ENCODE measurements around the gene TUG1. TPM values are rescaled to one million over a fixed set of nuclear protein-coding genes. Genes with fewer than 3 reads are reported as not detected.

Gene TUG1
- total and polyA plus RNA-seq, 3 experiments from 2014 or later, result 21.3 to 49.9 (median 46.6) TPM

- peaks cover 21 to 64% (median 32%) of the 10 kb centered on the region in 3 donors for H3K36me3 Mint-ChIP-seq
- no peak overlapping the region for H3K27ac Mint-ChIP-seq
- H3K27me3 Mint-ChIP-seq, result peaks cover 0 to 1% of the 10 kb centered on the region in 2 donors
- Histone ChIP-seq H3K27me3 (ENCODE audit: insufficient read depth, low read length, poor library complexity, severe bottlenecking) (no peaks in the 10 kb centered on the region), H3K4me3 (ENCODE audit: low read length) (no peak overlapping the region), H3K9me3 (ENCODE audit: low read length) (no peaks in the 10 kb centered on the region), H3K4me1 (ENCODE audit: insufficient read depth, low read length) (peaks cover 63% of the 10 kb centered on the region), H3K27ac (ENCODE audit: low read depth, low read length) (no peak overlapping the region), H3K36me3 (ENCODE audit: insufficient read depth, low read length) (peaks cover 31% of the 10 kb centered on the region)
- H3K4me3 Mint-ChIP-seq, result no peak overlapping the region
- DNase-seq, result peak in 2 of 5 donors; percentile 13 to 45
- H3K9me3 Mint-ChIP-seq, result no peaks in the 10 kb centered on the region
- ChIA-PET CTCF (interaction anchor here (0.9 to 1.2 kb wide), 3 partner anchors 28 to 313 kb away, joined by 3 to 4 read pairs (median 3); no protein-coding TSS in a partner anchor), POLR2A (no interaction called here)
- peaks cover 27 to 43% (median 28%) of the 10 kb centered on the region in 3 donors for H3K4me1 Mint-ChIP-seq
Observed at GRCh38 chr22:30947816-30948454, 21.1 kb upstream of the TUG1 start.

- peaks cover 64% of the 10 kb centered on the region for H3K4me1 ChIP-seq (ENCODE audit: insufficient read depth, low read length)
- peak overlapping the region in 5 of 8 donors; percentile 5 to 29 (median 10) for H3K27ac Mint-ChIP-seq
- POLR2A ChIA-PET, result no interaction called here
Observed at GRCh38 chr22:30948930-30949342, 20.1 kb upstream of the TUG1 start.

DNA sequence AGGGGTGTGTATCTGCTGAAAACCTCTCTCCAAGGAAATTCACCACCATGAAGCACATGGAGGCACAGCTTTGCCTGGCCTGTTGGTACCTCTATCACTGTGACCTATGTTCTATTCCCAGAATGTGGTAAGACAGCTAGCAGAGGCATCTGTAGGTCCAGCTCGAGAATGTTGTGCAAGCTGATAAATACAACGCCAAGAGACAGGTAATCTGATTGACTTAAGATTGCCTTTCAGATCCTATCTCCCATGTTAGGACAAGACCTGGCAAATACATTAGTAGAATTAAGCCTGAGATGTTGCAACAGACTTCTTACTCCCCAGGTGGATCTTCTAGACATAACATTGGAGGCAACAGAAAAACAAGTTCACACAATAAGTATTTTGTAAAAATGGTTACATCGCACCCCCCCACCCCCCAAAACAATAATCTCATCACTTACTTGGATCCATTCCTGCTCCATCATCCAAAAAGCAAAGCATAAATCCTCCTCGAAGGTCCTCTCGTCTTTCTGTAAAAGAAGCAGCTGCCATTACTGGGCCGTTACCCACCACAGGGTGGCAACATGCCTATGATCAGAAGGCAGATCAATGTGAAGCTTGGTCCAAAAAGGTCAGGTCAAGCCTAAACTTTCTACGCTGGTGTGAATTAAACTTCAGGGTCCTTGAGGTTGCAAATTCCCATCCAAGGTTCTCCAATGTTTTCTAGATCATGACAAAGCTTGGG, 19.0 kb upstream of the TUG1 start:
- H3K4me3 ChIP-seq (ENCODE audit: low read length), result no peak overlapping the region
- H3K9me3 Mint-ChIP-seq, result no peaks in the 10 kb centered on the region
- POLR2A ChIA-PET, result no interaction called here
- H3K4me3 Mint-ChIP-seq, result no peak overlapping the region
- no peak overlapping the region for H3K27ac Mint-ChIP-seq
- peaks cover 5 to 23% (median 11%) of the 10 kb centered on the region in 3 donors for H3K4me1 Mint-ChIP-seq
- H3K9me3 ChIP-seq (ENCODE audit: low read length), result no peaks in the 10 kb centered on the region
- H3K36me3 Mint-ChIP-seq, result peaks cover 15 to 64% (median 30%) of the 10 kb centered on the region in 3 donors
- peaks cover 0 to 1% of the 10 kb centered on the region in 2 donors for H3K27me3 Mint-ChIP-seq
- no peak for DNase-seq
- CTCF ChIA-PET, result interaction anchor here (1.1 kb wide), 1 partner anchor 26 kb away, joined by 3 read pairs; no protein-coding TSS in a partner anchor
- peaks cover 26% of the 10 kb centered on the region for H3K36me3 ChIP-seq (ENCODE audit: insufficient read depth, low read length)
- H3K4me1 ChIP-seq (ENCODE audit: insufficient read depth, low read length), result peaks cover 63% of the 10 kb centered on the region
- no peaks in the 10 kb centered on the region for H3K27me3 ChIP-seq (ENCODE audit: insufficient read depth, low read length, poor library complexity, severe bottlenecking)
- no peak overlapping the region for H3K27ac ChIP-seq (ENCODE audit: low read depth, low read length)

More at GRCh38 chr22:30948930-30949342, 20.1 kb upstream of the TUG1 start:
- H3K27me3 Mint-ChIP-seq, result peaks cover 0 to 1% of the 10 kb centered on the region in 2 donors
- peaks cover 21 to 69% (median 32%) of the 10 kb centered on the region in 3 donors for H3K36me3 Mint-ChIP-seq
- no peaks in the 10 kb centered on the region for H3K9me3 ChIP-seq (ENCODE audit: low read length)
- DNase-seq, result no peak
- CTCF ChIA-PET, result interaction anchor here (1.0 kb wide), 1 partner anchor 29 kb away, joined by 4 read pairs; no protein-coding TSS in a partner anchor
- no peaks in the 10 kb centered on the region for H3K9me3 Mint-ChIP-seq
- no peak overlapping the region for H3K4me3 ChIP-seq (ENCODE audit: low read length)
- H3K4me1 Mint-ChIP-seq, result peaks cover 17 to 33% (median 21%) of the 10 kb centered on the region in 3 donors
- H3K4me3 Mint-ChIP-seq, result no peak overlapping the region
- H3K36me3 ChIP-seq (ENCODE audit: insufficient read depth, low read length), result peaks cover 31% of the 10 kb centered on the region
- no peak overlapping the region for H3K27ac ChIP-seq (ENCODE audit: low read depth, low read length)
- H3K27me3 ChIP-seq (ENCODE audit: insufficient read depth, low read length, poor library complexity, severe bottlenecking), result no peaks in the 10 kb centered on the region

DNA sequence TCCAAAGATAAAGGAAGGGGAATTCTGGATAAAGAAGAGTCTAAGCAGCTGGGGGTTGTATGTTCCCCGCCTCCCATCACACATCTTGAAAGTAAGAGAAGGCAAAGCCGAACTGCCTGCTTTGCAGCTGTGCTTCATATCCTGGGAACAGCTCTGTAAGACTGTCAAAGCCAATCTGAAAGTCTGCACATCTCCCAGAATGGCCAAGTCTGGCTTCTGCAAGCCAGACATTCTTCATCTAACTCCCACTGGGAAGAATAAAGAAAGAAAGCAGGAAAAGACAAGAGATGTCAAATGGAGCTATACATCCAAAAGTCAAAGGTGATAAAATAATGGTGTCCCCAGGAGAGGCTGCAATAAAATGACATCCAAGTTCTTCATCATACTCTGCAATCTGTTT, 15.9 kb upstream of the TUG1 start:
- peaks cover 6 to 53% (median 24%) of the 10 kb centered on the region in 3 donors for H3K36me3 Mint-ChIP-seq
- Histone ChIP-seq H3K9me3 (ENCODE audit: low read length) (no peaks in the 10 kb centered on the region), H3K27me3 (ENCODE audit: insufficient read depth, low read length, poor library complexity, severe bottlenecking) (no peaks in the 10 kb centered on the region), H3K27ac (ENCODE audit: low read depth, low read length) (no peak overlapping the region), H3K4me1 (ENCODE audit: insufficient read depth, low read length) (peaks cover 83% of the 10 kb centered on the region), H3K36me3 (ENCODE audit: insufficient read depth, low read length) (peaks cover 12% of the 10 kb centered on the region), H3K4me3 (ENCODE audit: low read length) (no peak overlapping the region)
- no peak overlapping the region for H3K27ac Mint-ChIP-seq
- no peak for DNase-seq
- no peaks in the 10 kb centered on the region for H3K9me3 Mint-ChIP-seq
- ChIA-PET CTCF (no interaction called here), POLR2A (interaction anchor here (0.6 kb wide), 1 partner anchor 16 kb away, joined by 3 read pairs; the partner anchor contains the start of genes MORC2 and TUG1)
- H3K4me3 Mint-ChIP-seq, result no peak overlapping the region
- peaks cover 18 to 44% (median 20%) of the 10 kb centered on the region in 3 donors for H3K4me1 Mint-ChIP-seq
- peaks cover 0 to 4% of the 10 kb centered on the region in 2 donors for H3K27me3 Mint-ChIP-seq

GRCh38 chr22:30955153-30955552, 13.9 kb upstream of the TUG1 start:
- no peak overlapping the region for H3K4me3 Mint-ChIP-seq
- peaks cover 0 to 4% of the 10 kb centered on the region in 2 donors for H3K27me3 Mint-ChIP-seq
- Histone ChIP-seq H3K9me3 (ENCODE audit: low read length) (no peaks in the 10 kb centered on the region), H3K4me3 (ENCODE audit: low read length) (peak overlapping the region; percentile 17), H3K27ac (ENCODE audit: low read depth, low read length) (no peak overlapping the region), H3K27me3 (ENCODE audit: insufficient read depth, low read length, poor library complexity, severe bottlenecking) (no peaks in the 10 kb centered on the region), H3K36me3 (ENCODE audit: insufficient read depth, low read length) (no peaks in the 10 kb centered on the region), H3K4me1 (ENCODE audit: insufficient read depth, low read length) (peaks cover 86% of the 10 kb centered on the region)
- H3K27ac Mint-ChIP-seq, result no peak overlapping the region
- peaks cover 0 to 40% (median 16%) of the 10 kb centered on the region in 3 donors for H3K36me3 Mint-ChIP-seq
- CTCF ChIA-PET, result interaction anchor here (0.8 kb wide), 1 partner anchor 9 kb away, joined by 3 read pairs; no protein-coding TSS in a partner anchor
- DNase-seq, result peak in 1 of 5 donors; percentile 19
- peaks cover 26 to 53% (median 29%) of the 10 kb centered on the region in 3 donors for H3K4me1 Mint-ChIP-seq
- POLR2A ChIA-PET, result no interaction called here
- no peaks in the 10 kb centered on the region for H3K9me3 Mint-ChIP-seq

- DNase-seq, result no peak
- no peaks in the 10 kb centered on the region for H3K36me3 ChIP-seq (ENCODE audit: insufficient read depth, low read length)
- no peak overlapping the region for H3K27ac ChIP-seq (ENCODE audit: low read depth, low read length)
- peaks cover 3% of the 10 kb centered on the region for H3K9me3 ChIP-seq (ENCODE audit: low read length)
- peaks cover 0 to 3% of the 10 kb centered on the region in 2 donors for H3K27me3 Mint-ChIP-seq
- peaks cover 0 to 10% (median 3%) of the 10 kb centered on the region in 5 donors for H3K9me3 Mint-ChIP-seq
- peaks cover 18 to 44% (median 32%) of the 10 kb centered on the region in 3 donors for H3K4me1 Mint-ChIP-seq
- POLR2A ChIA-PET, result no interaction called here
- CTCF ChIA-PET, result interaction anchor here (1.3 kb wide), 1 partner anchor 19 kb away, joined by 3 read pairs; no protein-coding TSS in a partner anchor
- H3K27me3 ChIP-seq (ENCODE audit: insufficient read depth, low read length, poor library complexity, severe bottlenecking), result no peaks in the 10 kb centered on the region
- no peak overlapping the region for H3K4me3 ChIP-seq (ENCODE audit: low read length)
- peaks cover 9% of the 10 kb centered on the region for H3K4me1 ChIP-seq (ENCODE audit: insufficient read depth, low read length)
- H3K4me3 Mint-ChIP-seq, result peak overlapping the region in 1 of 7 donors; percentile 50
- H3K27ac Mint-ChIP-seq, result peak overlapping the region in 1 of 8 donors; percentile 55
- peaks cover 2 to 20% (median 11%) of the 10 kb centered on the region in 3 donors for H3K36me3 Mint-ChIP-seq
Observed at GRCh38 chr22:30964858-30965257, 4.2 kb upstream of the TUG1 start.

GRCh38 chr22:30968015-30968923, 796 bp upstream of the TUG1 start, which contains the start of gene MORC2:
MORC2 (minus strand) TSS chr22:30968774; CDS start chr22:30967889, 885 bp downstream.
- Mint-ChIP-seq H3K36me3 (peaks cover 23 to 51% (median 44%) of the 10 kb centered on the region in 3 donors), H3K4me1 (peaks cover 39 to 75% (median 59%) of the 10 kb centered on the region in 3 donors), H3K27me3 (peaks cover 0 to 3% of the 10 kb centered on the region in 2 donors), H3K4me3 (peak within 1 kb of the TSS; percentile 88 to 99 (median 95)), H3K9me3 (peaks cover 17 to 43% (median 26%) of the 10 kb centered on the region in 5 donors), H3K27ac (peak within 1 kb of the TSS; percentile 89 to 99 (median 96))
- CTCF ChIA-PET, result interaction anchor here (0.8 to 2.6 kb wide), 9 partner anchors 22 to 333 kb away, joined by 3 to 9 read pairs (median 6); partner anchors contain the start of gene SLC35E4
- Histone ChIP-seq H3K27ac (ENCODE audit: low read depth, low read length) (peak within 1 kb of the TSS; percentile 74), H3K4me3 (ENCODE audit: low read length) (peak within 1 kb of the TSS; percentile 77), H3K4me1 (ENCODE audit: insufficient read depth, low read length) (peaks cover 24% of the 10 kb centered on the region), H3K9me3 (ENCODE audit: low read length) (peaks cover 32% of the 10 kb centered on the region), H3K36me3 (ENCODE audit: insufficient read depth, low read length) (peaks cover 24% of the 10 kb centered on the region), H3K27me3 (ENCODE audit: insufficient read depth, low read length, poor library complexity, severe bottlenecking) (no peaks in the 10 kb centered on the region)
- POLR2A ChIA-PET, result interaction anchor here (0.6 to 2.1 kb wide), 14 partner anchors 8 to 520 kb away, joined by 3 to 17 read pairs (median 4); partner anchors contain the start of genes DUSP18, PES1, PIK3IP1 and SELENOM
- no peak for DNase-seq
